ENCODE data around the gene ACAD9. TPM values are rescaled to one million over a fixed set of nuclear protein-coding genes. Genes with fewer than 3 reads are reported as not detected.
A peak's percentile ranks its signal among the peaks of the same experiment; 100 is the strongest.

ACAD9 gene
- polyA plus RNA-seq, 3 donors = 21.9 to 27.7 (median 25.6) TPM

DNA sequence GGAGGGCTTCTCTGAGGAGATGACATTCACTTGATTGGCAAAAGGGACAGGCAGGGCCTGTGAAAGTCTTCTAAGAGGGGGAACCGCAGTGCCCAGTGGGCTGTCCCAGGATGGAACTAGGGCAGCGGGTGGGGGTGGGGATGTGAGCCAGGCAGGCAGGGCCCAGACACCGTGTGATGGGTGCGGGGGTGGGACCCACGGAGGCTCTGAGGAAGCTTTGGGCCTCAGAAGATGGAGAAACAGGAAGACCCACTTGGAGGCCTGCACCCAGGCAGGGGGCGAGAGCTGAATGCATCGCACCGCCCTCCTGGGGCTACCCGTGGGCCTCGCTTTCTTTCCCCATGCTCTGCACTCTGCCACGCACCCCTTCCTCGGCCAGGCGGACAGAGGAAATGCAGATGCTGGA is 32.9 kb upstream of the ACAD9 start:
- peak overlapping the region in 1 of 3 experiments; percentile 78 for H3K4me3 ChIP-seq (replicated peaks in 1 of 3; ENCODE audit: low read depth in 2 of 3, low read length in 3 of 3)
- peaks cover 52 to 60% of the 10 kb centered on the region in 2 donors for H3K4me1 ChIP-seq (ENCODE audit: control insufficient read depth in 1 of 2, insufficient read depth in 2 of 2, low read length in 2 of 2)
- peak overlapping the region; percentile 54 to 90 (median 84) for H3K27ac Mint-ChIP-seq
- H3K4me1 Mint-ChIP-seq = peaks cover 54% of the 10 kb centered on the region
- H3K36me3 ChIP-seq (replicated peaks in 1 of 2; ENCODE audit: control insufficient read depth in 1 of 2, insufficient read depth in 2 of 2, low read length in 2 of 2) = no peaks in the 10 kb centered on the region
- peak overlapping the region; percentile 75 to 92 for H3K4me3 Mint-ChIP-seq
- no peaks in the 10 kb centered on the region for H3K27me3 ChIP-seq (ENCODE audit: control insufficient read depth in 2 of 2, insufficient read depth in 2 of 2, low read length in 2 of 2)
- TF ChIP-seq, protein P1, sequence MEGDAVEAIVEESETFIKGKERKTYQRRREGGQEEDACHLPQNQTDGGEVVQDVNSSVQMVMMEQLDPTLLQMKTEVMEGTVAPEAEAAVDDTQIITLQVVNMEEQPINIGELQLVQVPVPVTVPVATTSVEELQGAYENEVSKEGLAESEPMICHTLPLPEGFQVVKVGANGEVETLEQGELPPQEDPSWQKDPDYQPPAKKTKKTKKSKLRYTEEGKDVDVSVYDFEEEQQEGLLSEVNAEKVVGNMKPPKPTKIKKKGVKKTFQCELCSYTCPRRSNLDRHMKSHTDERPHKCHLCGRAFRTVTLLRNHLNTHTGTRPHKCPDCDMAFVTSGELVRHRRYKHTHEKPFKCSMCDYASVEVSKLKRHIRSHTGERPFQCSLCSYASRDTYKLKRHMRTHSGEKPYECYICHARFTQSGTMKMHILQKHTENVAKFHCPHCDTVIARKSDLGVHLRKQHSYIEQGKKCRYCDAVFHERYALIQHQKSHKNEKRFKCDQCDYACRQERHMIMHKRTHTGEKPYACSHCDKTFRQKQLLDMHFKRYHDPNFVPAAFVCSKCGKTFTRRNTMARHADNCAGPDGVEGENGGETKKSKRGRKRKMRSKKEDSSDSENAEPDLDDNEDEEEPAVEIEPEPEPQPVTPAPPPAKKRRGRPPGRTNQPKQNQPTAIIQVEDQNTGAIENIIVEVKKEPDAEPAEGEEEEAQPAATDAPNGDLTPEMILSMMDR (IDR thresholded peaks at IDR 0.05) = peak; percentile 17
- peak overlapping the region; percentile 96 for H2AFZ ChIP-seq (ENCODE audit: insufficient read depth, low read depth, low read length, poor library complexity, severe bottlenecking)
- peak overlapping the region in 1 of 2 donors; percentile 74 for H3K27ac ChIP-seq (ENCODE audit: low read depth in 1 of 2, low read length in 2 of 2)
- intact Hi-C loops (cut with micrococcal nuclease) = loop anchor here in 1 of 2 donors (5.0 kb wide), 1 partner anchor 34 kb away; no protein-coding TSS in a partner anchor
- H3K4me2 ChIP-seq (replicated peaks; ENCODE audit: extremely low read depth, low read length, poor library complexity, severe bottlenecking) = peak overlapping the region; percentile 90
- peaks cover 0 to 3% (median 0%) of the 10 kb centered on the region in 3 donors for H3K27me3 Mint-ChIP-seq (ENCODE audit: low read depth in 3 of 3)
- H4K20me1 ChIP-seq (ENCODE audit: insufficient read depth, low read length) = no peaks in the 10 kb centered on the region
- no peaks in the 10 kb centered on the region for H3K9me3 ChIP-seq (replicated peaks in 1 of 2; ENCODE audit: control insufficient read depth in 1 of 2, insufficient read depth in 1 of 2, low read length in 2 of 2)
- H3K79me2 ChIP-seq (ENCODE audit: insufficient read depth, low read length) = no peaks in the 10 kb centered on the region
- peak overlapping the region; percentile 62 for H3K9ac ChIP-seq (ENCODE audit: insufficient read depth, low read length, poor library complexity, severe bottlenecking)
- H3K9me3 Mint-ChIP-seq = peaks cover 0 to 4% (median 0%) of the 10 kb centered on the region in 7 donors
- WGBS (ENCODE audit: insufficient coverage) = 1% methylated on average over 10 of the region's 13 CpGs
- DNase-seq = peak in 1 of 3 donors; percentile 19
- H3K36me3 Mint-ChIP-seq = no peaks in the 10 kb centered on the region

- H3K4me3 Mint-ChIP-seq = no peak overlapping the region
- peaks cover 49% of the 10 kb centered on the region for H3K4me1 Mint-ChIP-seq
- Histone ChIP-seq H3K4me2 (replicated peaks; ENCODE audit: extremely low read depth, low read length, poor library complexity, severe bottlenecking) (no peak overlapping the region), H3K4me1 (ENCODE audit: control insufficient read depth in 1 of 2, insufficient read depth in 2 of 2, low read length in 2 of 2) (peaks cover 52 to 60% of the 10 kb centered on the region in 2 donors), H4K20me1 (ENCODE audit: insufficient read depth, low read length) (no peaks in the 10 kb centered on the region), H3K9ac (ENCODE audit: insufficient read depth, low read length, poor library complexity, severe bottlenecking) (no peak overlapping the region), H2AFZ (ENCODE audit: insufficient read depth, low read depth, low read length, poor library complexity, severe bottlenecking) (no peak overlapping the region), H3K27me3 (ENCODE audit: control insufficient read depth in 2 of 2, insufficient read depth in 2 of 2, low read length in 2 of 2) (no peaks in the 10 kb centered on the region), H3K36me3 (replicated peaks in 1 of 2; ENCODE audit: control insufficient read depth in 1 of 2, insufficient read depth in 2 of 2, low read length in 2 of 2) (no peaks in the 10 kb centered on the region), H3K9me3 (replicated peaks in 1 of 2; ENCODE audit: control insufficient read depth in 1 of 2, insufficient read depth in 1 of 2, low read length in 2 of 2) (peaks cover 0 to 6% of the 10 kb centered on the region in 2 donors), H3K79me2 (ENCODE audit: insufficient read depth, low read length) (no peaks in the 10 kb centered on the region), H3K27ac (ENCODE audit: low read depth in 1 of 2, low read length in 2 of 2) (no peak overlapping the region), H3K4me3 (replicated peaks in 1 of 3; ENCODE audit: low read depth in 2 of 3, low read length in 3 of 3) (no peak overlapping the region)
- peaks cover 0 to 3% (median 0%) of the 10 kb centered on the region in 3 donors for H3K27me3 Mint-ChIP-seq (ENCODE audit: low read depth in 3 of 3)
- TF ChIP-seq, protein P1 (IDR thresholded peaks at IDR 0.05) = no peak
- intact Hi-C loops (cut with micrococcal nuclease) = loop anchor here in 1 of 2 donors (5.0 kb wide), 1 partner anchor 36 kb away; no protein-coding TSS in a partner anchor
- no peaks in the 10 kb centered on the region for H3K36me3 Mint-ChIP-seq
- H3K9me3 Mint-ChIP-seq = peaks cover 0 to 11% (median 7%) of the 10 kb centered on the region in 7 donors
- 98% methylated on average over 14 of the region's 15 CpGs for WGBS (ENCODE audit: insufficient coverage)
- peak overlapping the region in 1 of 7 donors; percentile 31 for H3K27ac Mint-ChIP-seq
- DNase-seq = no peak
These were observed 31.6 kb upstream of the ACAD9 start for GRCh38 chr3:128847666-128848370.
